ENCODE data around the gene COL6A1.

Gene COL6A1

GRCh38 chr21:46022551-46023525 lies 41.3 kb downstream of the COL6A1 start:
- no peaks in the 10 kb centered on the region for H3K4me1 ChIP-seq (ENCODE audit: control insufficient read depth, low read depth, low read length)
- no peak overlapping the region for H3K4me3 ChIP-seq (ENCODE audit: low read length)
- no peaks in the 10 kb centered on the region for H3K36me3 ChIP-seq (ENCODE audit: control insufficient read depth, low read depth, low read length)
- no peaks in the 10 kb centered on the region for H3K9me3 ChIP-seq (ENCODE audit: control insufficient read depth, low read depth, low read length)
- no peaks in the 10 kb centered on the region for H3K27me3 ChIP-seq (ENCODE audit: control insufficient read depth, insufficient read depth, low read length)
- H3K9ac ChIP-seq (ENCODE audit: low read length), result no peak overlapping the region
- H3K27ac ChIP-seq (ENCODE audit: low read length), result no peak overlapping the region

- Histone ChIP-seq H3K4me3 (ENCODE audit: low read length) (no peak overlapping the region), H3K9me3 (ENCODE audit: control insufficient read depth, low read depth, low read length) (no peaks in the 10 kb centered on the region), H3K27ac (ENCODE audit: low read length) (no peak overlapping the region), H3K4me1 (ENCODE audit: control insufficient read depth, low read depth, low read length) (no peaks in the 10 kb centered on the region), H3K9ac (ENCODE audit: low read length) (no peak overlapping the region), H3K36me3 (ENCODE audit: control insufficient read depth, low read depth, low read length) (no peaks in the 10 kb centered on the region), H3K27me3 (ENCODE audit: control insufficient read depth, insufficient read depth, low read length) (no peaks in the 10 kb centered on the region)
Observed at GRCh38 chr21:46023555-46023954, 42.0 kb downstream of the COL6A1 start.

- H3K27ac ChIP-seq (ENCODE audit: low read length), result no peak overlapping the region
- H3K9ac ChIP-seq (ENCODE audit: low read length), result no peak overlapping the region
- no peaks in the 10 kb centered on the region for H3K36me3 ChIP-seq (ENCODE audit: control insufficient read depth, low read depth, low read length)
- H3K27me3 ChIP-seq (ENCODE audit: control insufficient read depth, insufficient read depth, low read length), result no peaks in the 10 kb centered on the region
- no peak overlapping the region for H3K4me3 ChIP-seq (ENCODE audit: low read length)
- no peaks in the 10 kb centered on the region for H3K4me1 ChIP-seq (ENCODE audit: control insufficient read depth, low read depth, low read length)
- H3K9me3 ChIP-seq (ENCODE audit: control insufficient read depth, low read depth, low read length), result no peaks in the 10 kb centered on the region
Observed at GRCh38 chr21:46024141-46024540, 42.6 kb downstream of the COL6A1 start.

GRCh38 chr21:46025113-46025770 lies 43.7 kb downstream of the COL6A1 start:
- Histone ChIP-seq H3K36me3 (ENCODE audit: control insufficient read depth, low read depth, low read length) (no peaks in the 10 kb centered on the region), H3K27me3 (ENCODE audit: control insufficient read depth, insufficient read depth, low read length) (no peaks in the 10 kb centered on the region), H3K4me3 (ENCODE audit: low read length) (no peak overlapping the region), H3K4me1 (ENCODE audit: control insufficient read depth, low read depth, low read length) (no peaks in the 10 kb centered on the region), H3K9ac (ENCODE audit: low read length) (no peak overlapping the region), H3K9me3 (ENCODE audit: control insufficient read depth, low read depth, low read length) (no peaks in the 10 kb centered on the region), H3K27ac (ENCODE audit: low read length) (no peak overlapping the region)

GRCh38 chr21:46027851-46028493 lies 46.4 kb downstream of the COL6A1 start:
- no peaks in the 10 kb centered on the region for H3K4me1 ChIP-seq (ENCODE audit: control insufficient read depth, low read depth, low read length)
- H3K4me3 ChIP-seq (ENCODE audit: low read length), result no peak overlapping the region

GRCh38 chr21:46028573-46029091 lies 47.1 kb downstream of the COL6A1 start:
- Histone ChIP-seq H3K9ac (ENCODE audit: low read length) (no peak overlapping the region), H3K4me1 (ENCODE audit: control insufficient read depth, low read depth, low read length) (no peaks in the 10 kb centered on the region)

More at GRCh38 chr21:46027851-46028493, 46.4 kb downstream of the COL6A1 start:
- Histone ChIP-seq H3K9ac (ENCODE audit: low read length) (no peak overlapping the region), H3K27me3 (ENCODE audit: control insufficient read depth, insufficient read depth, low read length) (no peaks in the 10 kb centered on the region), H3K9me3 (ENCODE audit: control insufficient read depth, low read depth, low read length) (no peaks in the 10 kb centered on the region), H3K36me3 (ENCODE audit: control insufficient read depth, low read depth, low read length) (no peaks in the 10 kb centered on the region), H3K27ac (ENCODE audit: low read length) (no peak overlapping the region)

GRCh38 chr21:46029186-46029924 lies 47.8 kb downstream of the COL6A1 start:
- Histone ChIP-seq H3K4me3 (ENCODE audit: low read length) (no peak overlapping the region), H3K27ac (ENCODE audit: low read length) (no peak overlapping the region), H3K36me3 (ENCODE audit: control insufficient read depth, low read depth, low read length) (no peaks in the 10 kb centered on the region), H3K4me1 (ENCODE audit: control insufficient read depth, low read depth, low read length) (no peaks in the 10 kb centered on the region), H3K27me3 (ENCODE audit: control insufficient read depth, insufficient read depth, low read length) (no peaks in the 10 kb centered on the region), H3K9ac (ENCODE audit: low read length) (no peak overlapping the region), H3K9me3 (ENCODE audit: control insufficient read depth, low read depth, low read length) (no peaks in the 10 kb centered on the region)

More at GRCh38 chr21:46028573-46029091, 47.1 kb downstream of the COL6A1 start:
- Histone ChIP-seq H3K27ac (ENCODE audit: low read length) (no peak overlapping the region), H3K27me3 (ENCODE audit: control insufficient read depth, insufficient read depth, low read length) (no peaks in the 10 kb centered on the region), H3K4me3 (ENCODE audit: low read length) (no peak overlapping the region), H3K36me3 (ENCODE audit: control insufficient read depth, low read depth, low read length) (no peaks in the 10 kb centered on the region), H3K9me3 (ENCODE audit: control insufficient read depth, low read depth, low read length) (no peaks in the 10 kb centered on the region)

- H3K36me3 ChIP-seq (ENCODE audit: control insufficient read depth, low read depth, low read length), result no peaks in the 10 kb centered on the region
- H3K4me1 ChIP-seq (ENCODE audit: control insufficient read depth, low read depth, low read length), result no peaks in the 10 kb centered on the region
- H3K27me3 ChIP-seq (ENCODE audit: control insufficient read depth, insufficient read depth, low read length), result no peaks in the 10 kb centered on the region
- no peak overlapping the region for H3K9ac ChIP-seq (ENCODE audit: low read length)
- no peaks in the 10 kb centered on the region for H3K9me3 ChIP-seq (ENCODE audit: control insufficient read depth, low read depth, low read length)
- H3K27ac ChIP-seq (ENCODE audit: low read length), result no peak overlapping the region
- H3K4me3 ChIP-seq (ENCODE audit: low read length), result no peak overlapping the region
Observed at GRCh38 chr21:46031484-46031883, 49.9 kb downstream of the COL6A1 start.

- no peak overlapping the region for H3K4me3 ChIP-seq (ENCODE audit: low read length)
- H3K9ac ChIP-seq (ENCODE audit: low read length), result no peak overlapping the region
- H3K27me3 ChIP-seq (ENCODE audit: control insufficient read depth, insufficient read depth, low read length), result no peaks in the 10 kb centered on the region
- H3K4me1 ChIP-seq (ENCODE audit: control insufficient read depth, low read depth, low read length), result no peaks in the 10 kb centered on the region
- H3K36me3 ChIP-seq (ENCODE audit: control insufficient read depth, low read depth, low read length), result no peaks in the 10 kb centered on the region
- H3K27ac ChIP-seq (ENCODE audit: low read length), result no peak overlapping the region
- H3K9me3 ChIP-seq (ENCODE audit: control insufficient read depth, low read depth, low read length), result no peaks in the 10 kb centered on the region
Observed at GRCh38 chr21:46032100-46032499, 50.5 kb downstream of the COL6A1 start.

GRCh38 chr21:46033410-46034400 lies 52.1 kb downstream of the COL6A1 start:
- no peak overlapping the region for H3K4me3 ChIP-seq (ENCODE audit: low read length)
- H3K27ac ChIP-seq (ENCODE audit: low read length), result no peak overlapping the region
- H3K9me3 ChIP-seq (ENCODE audit: control insufficient read depth, low read depth, low read length), result no peaks in the 10 kb centered on the region
- H3K27me3 ChIP-seq (ENCODE audit: control insufficient read depth, insufficient read depth, low read length), result no peaks in the 10 kb centered on the region
- no peak overlapping the region for H3K9ac ChIP-seq (ENCODE audit: low read length)
- no peaks in the 10 kb centered on the region for H3K36me3 ChIP-seq (ENCODE audit: control insufficient read depth, low read depth, low read length)
- H3K4me1 ChIP-seq (ENCODE audit: control insufficient read depth, low read depth, low read length), result no peaks in the 10 kb centered on the region
